MV-4-11 (cell line): ENCODE measurements around the gene CFAP20.

ENCODE experiments used
- DNase-seq: peaks from one replicate; lab custom pipeline; 2025; lab: John Stamatoyannopoulos, UW

CFAP20 gene

DNA sequence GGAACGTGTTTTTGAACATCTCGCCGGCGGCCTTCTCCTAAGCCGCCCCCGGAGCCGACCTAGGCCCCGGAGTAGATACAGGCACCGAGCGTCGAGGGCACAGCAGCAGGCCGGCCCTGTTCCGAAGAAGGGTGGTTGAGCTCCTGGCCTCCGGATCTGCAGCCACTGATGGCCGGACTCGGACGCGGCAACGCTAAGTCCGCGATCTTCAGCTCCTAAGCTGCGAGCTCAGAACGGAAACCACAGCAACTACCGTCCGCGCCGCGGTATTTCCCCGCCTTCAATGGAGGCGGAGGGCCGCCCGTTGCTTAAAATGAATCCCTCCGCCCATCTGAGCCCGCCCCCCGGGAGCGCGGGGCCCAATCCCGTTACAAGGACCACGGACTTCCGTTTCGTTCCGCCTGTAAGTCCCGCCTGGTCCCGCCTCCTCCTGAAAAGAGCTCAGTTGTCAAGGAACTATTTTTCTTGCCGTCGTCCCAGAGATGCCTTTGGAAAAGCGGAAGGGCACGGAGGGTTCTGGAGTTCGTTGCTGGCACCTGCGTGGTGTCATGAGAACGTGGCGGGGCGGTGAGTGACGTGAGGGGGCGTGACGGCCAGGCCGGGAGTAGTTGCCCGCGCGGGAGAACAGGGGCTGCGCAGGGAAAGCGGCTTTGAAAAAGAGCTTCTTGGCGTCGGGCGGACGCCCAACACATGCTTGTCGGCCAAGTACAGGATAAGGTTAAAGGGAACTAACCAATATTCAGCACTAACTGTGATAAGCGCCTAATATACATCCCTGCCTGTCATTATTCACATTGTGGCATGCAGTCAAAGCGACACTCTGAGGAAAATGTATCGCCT is at the start of gene CFAP20:
Gene CFAP20 (minus strand): TSS at position 285 of the 840 bp plus-strand sequence. CDS start 266 bp downstream, at position 19.
- DNase-seq: peak; percentile 100

GRCh38 chr16:58177353-58177710 is 48.2 kb upstream of the CFAP20 start:
- DNase-seq: no peak

GRCh38 chr16:58176608-58177352 is 47.6 kb upstream of the CFAP20 start:
- no peak for DNase-seq

DNA sequence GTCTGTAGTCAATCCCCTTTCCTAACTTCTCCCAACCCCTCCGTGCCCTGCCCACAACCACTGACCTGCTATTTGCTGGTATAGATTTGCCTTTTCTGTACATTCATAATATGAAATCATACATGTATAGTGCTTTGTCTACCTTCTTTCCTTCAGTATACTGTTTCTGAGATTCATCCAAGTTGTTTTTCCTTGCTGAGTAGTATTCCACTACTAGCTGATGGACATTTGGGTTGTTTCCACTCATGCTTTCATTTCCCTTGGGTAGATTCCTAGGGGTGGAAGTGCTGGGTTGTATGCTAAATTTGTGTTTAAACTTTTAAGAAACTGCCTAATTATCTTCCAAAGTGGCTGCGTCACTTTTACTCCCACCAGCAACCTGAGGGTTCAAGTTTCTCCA is 41.0 kb upstream of the CFAP20 start:
- no peak for DNase-seq

- DNase-seq: no peak
These were observed 31.7 kb upstream of the CFAP20 start for GRCh38 chr16:58160855-58161254.

GRCh38 chr16:58158725-58159124 is 29.5 kb upstream of the CFAP20 start:
- DNase-seq: no peak

GRCh38 chr16:58157951-58158540 is 28.9 kb upstream of the CFAP20 start:
- DNase-seq: no peak

DNA sequence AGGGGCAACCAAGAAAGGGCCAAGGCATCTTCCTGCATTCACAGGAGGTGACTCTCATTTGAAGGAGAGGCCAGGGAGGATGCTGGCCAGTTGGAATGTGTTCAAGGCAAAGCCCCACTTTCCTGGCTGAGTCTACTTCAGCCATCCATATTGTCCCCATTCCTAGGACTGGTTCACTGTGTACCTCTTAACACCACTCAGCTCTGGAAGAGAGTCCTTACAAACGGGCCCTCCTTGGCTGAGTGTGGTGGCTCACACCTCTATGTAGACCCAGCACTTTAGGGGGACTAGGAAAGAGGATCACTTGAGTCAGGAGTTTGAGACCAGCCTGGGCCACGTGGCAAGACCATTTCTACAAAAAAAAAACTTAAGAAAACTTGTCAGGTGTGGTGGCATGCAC is 28.1 kb upstream of the CFAP20 start:
- DNase-seq: no peak

DNA sequence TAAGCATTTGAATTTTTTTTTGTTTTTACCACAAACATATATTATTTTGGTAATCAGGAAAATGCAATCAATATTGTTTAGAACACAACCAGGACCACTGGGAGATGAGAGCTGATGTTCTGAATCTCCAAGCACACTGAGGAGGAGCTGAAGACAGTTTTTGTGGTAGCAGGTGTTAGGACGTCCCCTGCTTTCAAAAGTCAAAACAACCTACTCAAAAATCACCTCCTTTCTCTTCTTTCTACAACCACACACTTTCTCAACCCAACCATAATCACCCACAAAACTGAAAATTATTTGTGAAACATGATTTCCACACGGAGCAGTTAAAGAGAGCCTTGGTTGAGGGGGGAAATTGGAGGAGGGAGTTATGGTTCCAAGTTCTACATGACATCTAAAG is 26.7 kb upstream of the CFAP20 start:
- no peak for DNase-seq

- DNase-seq: no peak
These were observed 25.2 kb upstream of the CFAP20 start for GRCh38 chr16:58154345-58154744.

DNA sequence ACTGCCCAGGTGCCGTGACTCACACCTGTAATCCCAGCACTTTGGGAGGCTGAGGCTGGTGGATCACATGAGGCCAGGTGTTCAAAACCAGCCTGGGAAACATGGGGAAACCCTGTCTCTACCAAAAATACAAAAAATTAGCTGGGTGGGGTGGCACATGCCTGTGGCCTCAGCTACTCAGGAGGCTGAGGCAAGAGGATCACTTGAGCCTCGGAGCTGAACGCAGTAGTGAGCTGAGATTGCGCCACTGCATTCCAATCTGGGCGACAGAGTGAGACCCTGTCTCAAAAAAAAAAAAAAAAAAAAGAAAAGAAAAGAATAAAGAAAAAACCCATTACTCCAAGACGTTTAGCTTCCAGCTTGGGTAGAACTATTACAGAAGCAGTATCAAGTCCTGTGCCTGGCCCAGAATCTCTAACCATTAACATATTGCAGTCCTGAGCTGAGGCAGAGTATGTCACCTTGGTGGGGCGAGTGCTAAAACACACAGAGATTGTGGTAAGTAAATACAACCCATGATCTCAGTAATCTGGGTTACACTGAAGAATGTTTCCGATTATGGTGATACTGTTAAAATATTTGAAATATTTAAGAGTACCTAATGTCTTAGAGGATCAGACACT is 23.2 kb upstream of the CFAP20 start:
- no peak for DNase-seq

DNA sequence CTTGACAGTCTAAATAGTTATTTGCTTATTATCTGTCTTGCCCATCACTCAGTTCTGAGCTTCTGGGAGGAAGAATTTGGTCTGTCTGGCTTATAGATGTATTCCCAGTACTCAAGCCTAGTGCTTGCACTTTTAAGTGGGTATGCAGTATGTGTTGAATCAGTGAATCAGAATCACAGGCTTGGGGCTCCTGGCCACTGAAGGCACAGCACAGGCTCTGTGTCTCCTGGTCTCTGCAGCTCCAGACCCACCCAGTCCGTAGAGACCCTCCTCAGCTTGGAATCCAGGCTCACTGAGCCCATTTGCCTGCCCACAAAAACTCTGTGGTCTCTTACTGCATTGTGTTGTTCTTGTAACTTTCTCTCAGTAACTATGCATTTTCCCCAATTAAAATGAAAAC is 19.3 kb upstream of the CFAP20 start:
- DNase-seq: no peak

DNA sequence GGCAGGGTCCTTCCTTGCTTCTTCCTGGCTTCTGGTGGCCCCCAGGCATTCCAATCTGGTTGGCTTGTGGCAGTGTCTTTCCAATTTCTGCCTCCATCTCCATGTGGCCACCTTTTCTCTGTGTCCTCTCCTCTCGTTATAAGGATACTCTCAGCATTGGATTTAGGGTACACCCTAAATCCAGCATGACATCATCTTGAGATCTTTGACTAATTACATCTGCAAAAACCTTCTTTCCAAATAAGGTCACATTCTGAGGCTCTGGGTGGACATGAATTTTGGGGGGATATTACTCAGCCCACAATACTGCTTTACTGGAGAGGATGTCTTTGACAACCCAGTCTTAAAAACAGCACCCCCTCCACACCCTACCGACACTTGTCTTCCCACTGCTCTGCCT is 18.9 kb upstream of the CFAP20 start:
- DNase-seq: no peak

DNA sequence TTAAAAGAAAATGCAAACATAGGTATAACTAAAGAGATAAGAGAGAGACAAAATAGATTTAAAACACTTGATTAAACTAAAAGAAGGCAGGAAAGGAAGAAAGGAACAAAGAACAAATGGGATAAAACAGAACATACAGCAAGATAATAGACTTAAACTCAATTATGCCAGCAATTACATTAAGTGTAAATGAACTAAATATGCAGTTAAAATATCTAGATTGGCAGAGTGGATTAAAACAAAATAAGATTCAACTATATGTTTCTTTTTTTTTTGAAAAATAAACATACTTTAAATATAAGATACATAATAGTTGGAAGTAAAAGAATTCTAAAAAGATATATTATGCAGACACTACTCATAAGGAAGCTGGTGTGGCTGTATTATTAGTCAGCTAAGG is 9.7 kb upstream of the CFAP20 start:
- no peak for DNase-seq

DNA sequence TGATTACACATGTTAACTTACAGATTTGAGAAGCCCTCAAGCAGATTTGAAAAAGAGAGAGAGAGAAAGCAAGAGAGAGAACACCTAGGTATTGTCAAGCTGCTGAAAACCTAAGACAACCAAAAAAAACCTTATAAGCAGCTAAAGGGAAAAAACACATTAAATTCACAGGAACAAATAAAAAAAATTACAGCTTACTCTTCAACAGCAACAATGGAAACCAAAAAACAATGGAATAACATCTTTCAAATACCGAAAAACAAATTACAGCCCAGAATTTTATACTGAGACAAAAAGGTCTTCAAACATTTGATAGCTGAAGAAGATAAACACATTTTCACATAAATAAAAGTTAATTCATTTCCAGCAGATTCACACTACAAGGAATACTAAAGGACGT is 8.4 kb upstream of the CFAP20 start:
- no peak for DNase-seq

DNA sequence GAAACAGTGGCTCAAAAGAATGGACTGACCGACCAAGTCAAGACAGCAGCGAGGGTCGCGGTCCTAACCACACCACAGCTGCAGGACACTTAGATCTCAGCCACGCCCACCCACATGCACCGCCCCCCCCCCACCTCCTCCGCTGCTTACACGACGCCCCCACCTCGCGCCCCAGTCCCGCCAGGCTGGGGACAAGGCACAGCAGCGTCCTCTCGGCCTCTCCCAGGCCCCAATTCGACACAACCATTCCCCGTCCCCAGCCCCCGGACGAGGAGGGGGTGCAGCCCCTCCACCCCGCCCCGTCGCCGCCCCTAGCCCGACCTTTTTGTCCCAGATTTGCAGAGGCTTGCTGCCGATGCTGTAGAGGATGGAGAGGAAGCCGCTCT is 477 bp downstream of the CFAP20 start:
- DNase-seq: no peak

- DNase-seq: no peak
These were observed 975 bp downstream of the CFAP20 start for GRCh38 chr16:58128181-58128631.

DNA sequence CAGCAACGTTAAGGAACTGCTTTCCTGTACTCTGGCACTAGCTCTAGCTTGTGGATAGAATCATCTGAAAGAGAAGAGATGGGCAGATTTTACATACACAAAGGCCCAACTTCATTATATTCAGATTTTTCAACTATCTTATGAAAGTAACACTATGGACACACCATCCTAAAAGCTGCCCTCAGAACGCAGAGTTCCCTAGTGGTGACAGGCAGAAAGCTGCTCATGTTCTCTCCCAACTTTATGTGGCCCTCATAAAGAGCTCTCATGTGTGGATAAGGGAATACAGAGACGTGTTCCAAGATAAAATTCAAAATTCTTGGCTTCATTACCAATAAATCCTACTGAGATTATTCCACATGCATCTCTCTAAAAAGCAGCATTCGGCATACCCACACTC is 1.5 kb downstream of the CFAP20 start:
- no peak for DNase-seq

DNA sequence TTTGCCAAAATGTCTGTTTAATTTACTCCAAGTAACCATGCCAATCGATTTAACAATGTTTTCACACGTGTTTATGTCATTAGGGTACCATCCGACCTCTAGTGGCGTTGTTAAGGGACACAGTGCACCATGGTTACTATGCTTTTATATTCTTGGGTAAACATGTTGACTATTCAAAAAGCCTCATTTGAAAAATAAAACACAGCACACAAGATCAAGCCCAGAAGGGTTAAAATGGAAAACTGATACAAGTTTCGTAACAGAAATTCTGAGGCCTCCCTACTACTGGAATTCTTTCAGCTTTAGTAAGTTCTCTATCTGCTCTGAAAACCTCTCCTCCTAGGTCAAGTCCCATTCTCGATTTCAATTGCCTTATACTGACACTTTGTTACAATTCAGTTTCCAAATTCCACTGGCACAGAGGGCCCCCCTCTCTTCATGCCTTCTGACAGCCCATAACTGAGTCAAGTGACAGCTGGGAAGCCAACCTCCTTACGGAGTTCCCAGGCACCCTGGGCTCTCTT is 2.1 kb downstream of the CFAP20 start:
- DNase-seq: peak; percentile 65

GRCh38 chr16:58126451-58126961 is 2.7 kb downstream of the CFAP20 start:
- no peak for DNase-seq

DNA sequence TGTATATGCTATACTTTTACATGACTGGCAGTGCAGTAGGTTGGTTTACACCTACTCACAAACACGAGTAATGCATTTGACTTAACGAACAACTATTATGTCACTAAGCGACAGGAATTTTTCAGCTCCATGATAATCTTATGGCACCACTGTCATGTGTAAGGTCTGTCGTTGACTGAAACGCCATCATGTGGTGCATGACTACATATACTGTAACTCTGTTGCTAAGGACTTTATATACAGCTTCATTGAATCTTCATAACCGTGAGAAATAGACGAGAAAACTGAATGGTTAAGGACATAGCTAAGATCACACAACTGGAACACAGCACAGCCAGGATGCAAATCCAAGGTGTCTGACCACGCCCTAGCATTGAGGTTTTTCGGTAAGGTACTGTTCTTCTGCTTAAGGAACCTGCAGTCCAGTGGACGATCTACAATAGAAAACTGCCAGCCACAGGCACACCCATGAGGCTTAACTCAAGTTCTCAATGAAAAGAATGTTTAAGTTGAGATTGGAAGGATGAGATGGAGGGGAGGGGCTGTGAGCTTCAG is 3.3 kb downstream of the CFAP20 start:
- no peak for DNase-seq

- no peak for DNase-seq
These were observed 4.1 kb downstream of the CFAP20 start for GRCh38 chr16:58125041-58125440.
